ENCODE data around the gene ZNF75A. TPM values are rescaled to one million over a fixed set of nuclear protein-coding genes. Genes with fewer than 3 reads are reported as not detected.

Gene ZNF75A
- total RNA-seq (2021; ENCODE audit: unreplicated experiment) (24.5 TPM), Bru-seq, nascent RNA (percentile 87 among the genes with signal in this experiment), BruChase-seq, experiment 1, labeled RNA remaining after a 2-hour chase (percentile 90 among the genes with signal in this experiment), BruChase-seq, experiment 2, labeled RNA remaining after a 6-hour chase (percentile 77 among the genes with signal in this experiment)
- 13.2 TPM for polyA plus RNA-seq (2012; ENCODE audit: insufficient read length)
- long read RNA-seq, partial matches to known transcripts, result 2 of 30 reads
- long read RNA-seq, other reads (novel, unspliced or antisense), result 24 of 30 reads

DNA sequence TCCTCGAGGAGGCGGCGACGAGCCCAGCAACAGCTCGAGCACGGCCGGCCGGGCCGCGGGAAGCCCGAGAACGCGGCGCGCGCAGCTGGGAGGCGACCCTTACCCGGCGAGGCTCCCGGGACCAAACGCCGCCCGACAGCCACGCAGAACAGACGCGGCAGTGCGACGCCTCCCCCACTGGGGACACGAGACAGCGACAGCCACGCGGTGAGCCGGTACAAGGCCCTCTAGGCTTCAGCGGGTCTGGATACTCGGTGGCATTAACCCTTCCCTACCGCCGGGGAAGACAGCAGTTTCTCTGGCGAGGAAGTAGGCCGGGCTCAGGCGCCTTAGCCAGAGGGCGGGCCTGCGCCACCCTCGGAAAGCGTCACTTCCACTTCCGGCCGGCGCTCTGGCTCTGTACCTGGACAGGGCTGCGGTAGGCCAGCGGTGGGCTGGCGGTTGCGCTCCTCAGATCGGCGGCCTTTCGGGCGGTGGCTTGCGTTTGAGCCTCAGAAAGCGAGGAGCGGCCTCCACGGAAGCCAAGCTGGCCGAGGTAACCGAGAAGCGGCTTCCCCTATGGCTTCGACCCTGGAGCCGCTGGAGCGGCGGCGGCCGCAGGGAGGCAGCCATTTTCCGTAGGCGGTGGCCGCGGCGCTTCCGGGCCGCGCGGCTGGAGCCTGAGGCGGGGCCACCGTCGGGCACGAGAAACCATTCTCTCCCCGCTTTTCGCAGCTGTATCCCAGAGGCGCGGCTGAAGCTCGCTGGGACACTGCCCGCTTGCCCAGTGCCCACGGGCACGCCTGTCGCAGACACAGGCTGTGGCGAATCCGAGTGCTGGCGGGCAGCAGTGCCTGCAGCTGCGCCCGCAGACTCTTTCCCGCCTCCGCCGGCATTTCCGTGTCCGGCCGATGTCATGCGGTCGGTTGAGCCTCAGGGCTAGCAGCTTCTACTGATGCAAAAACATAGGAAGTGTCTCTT lies at the start of gene ZNF75A, which contains the start of gene TIGD7:
TSS of gene ZNF75A (plus strand) at position 389 of the 960 bp plus-strand sequence. CDS start 2,932 bp downstream, outside the sequence.
TSS of gene TIGD7 (minus strand) at position 322 of the 960 bp plus-strand sequence. CDS start 4,816 bp downstream, outside the sequence.
- Histone ChIP-seq H3K27me3 (ENCODE audit: control insufficient read depth, insufficient read depth, low read length) (no peaks in the 10 kb centered on the region), H3K36me3 (ENCODE audit: control insufficient read depth, insufficient read depth, low read length) (no peaks in the 10 kb centered on the region), H3K4me3 (ENCODE audit: low read depth in 2 of 2, low read length in 2 of 2) (peak within 1 kb of the TSS; percentile 63 to 72), H3K9me3 (ENCODE audit: control insufficient read depth, insufficient read depth, low read depth, low read length) (peaks cover 61% of the 10 kb centered on the region), H3K27ac (ENCODE audit: low read length) (peak within 1 kb of the TSS; percentile 89), H3K4me1 (ENCODE audit: control insufficient read depth, insufficient read depth, low read length) (no peaks in the 10 kb centered on the region; the same call in 1 of the 2 replicates)
- peak; percentile 100 for ATAC-seq
- in situ Hi-C loops (cut with HindIII; ENCODE audit: low pct_unique_long_range_greater_than_20kb, low sequenced_read_pairs), result no loop called here
- BruUV-seq (replicated peaks), result no TSS peak
- CTCF ChIA-PET, result no interaction called here
- peak; percentile 55; the same call in 1 of the 2 replicates for TF ChIP-seq TCF7L2 (IDR thresholded peaks at IDR 0.05; ENCODE audit: low read depth, low read length)
- peak; percentile 94 for TF ChIP-seq POLR2AphosphoS5 (IDR thresholded peaks at IDR 0.05; ENCODE audit: low read depth, low read length)
- TF ChIP-seq, protein P1, sequence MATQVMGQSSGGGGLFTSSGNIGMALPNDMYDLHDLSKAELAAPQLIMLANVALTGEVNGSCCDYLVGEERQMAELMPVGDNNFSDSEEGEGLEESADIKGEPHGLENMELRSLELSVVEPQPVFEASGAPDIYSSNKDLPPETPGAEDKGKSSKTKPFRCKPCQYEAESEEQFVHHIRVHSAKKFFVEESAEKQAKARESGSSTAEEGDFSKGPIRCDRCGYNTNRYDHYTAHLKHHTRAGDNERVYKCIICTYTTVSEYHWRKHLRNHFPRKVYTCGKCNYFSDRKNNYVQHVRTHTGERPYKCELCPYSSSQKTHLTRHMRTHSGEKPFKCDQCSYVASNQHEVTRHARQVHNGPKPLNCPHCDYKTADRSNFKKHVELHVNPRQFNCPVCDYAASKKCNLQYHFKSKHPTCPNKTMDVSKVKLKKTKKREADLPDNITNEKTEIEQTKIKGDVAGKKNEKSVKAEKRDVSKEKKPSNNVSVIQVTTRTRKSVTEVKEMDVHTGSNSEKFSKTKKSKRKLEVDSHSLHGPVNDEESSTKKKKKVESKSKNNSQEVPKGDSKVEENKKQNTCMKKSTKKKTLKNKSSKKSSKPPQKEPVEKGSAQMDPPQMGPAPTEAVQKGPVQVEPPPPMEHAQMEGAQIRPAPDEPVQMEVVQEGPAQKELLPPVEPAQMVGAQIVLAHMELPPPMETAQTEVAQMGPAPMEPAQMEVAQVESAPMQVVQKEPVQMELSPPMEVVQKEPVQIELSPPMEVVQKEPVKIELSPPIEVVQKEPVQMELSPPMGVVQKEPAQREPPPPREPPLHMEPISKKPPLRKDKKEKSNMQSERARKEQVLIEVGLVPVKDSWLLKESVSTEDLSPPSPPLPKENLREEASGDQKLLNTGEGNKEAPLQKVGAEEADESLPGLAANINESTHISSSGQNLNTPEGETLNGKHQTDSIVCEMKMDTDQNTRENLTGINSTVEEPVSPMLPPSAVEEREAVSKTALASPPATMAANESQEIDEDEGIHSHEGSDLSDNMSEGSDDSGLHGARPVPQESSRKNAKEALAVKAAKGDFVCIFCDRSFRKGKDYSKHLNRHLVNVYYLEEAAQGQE (IDR thresholded peaks at IDR 0.05; ENCODE audit: insufficient read depth in 1 of 2, low read depth in 2 of 2, low read length in 1 of 2), result no peak
- TF ChIP-seq, protein P2, sequence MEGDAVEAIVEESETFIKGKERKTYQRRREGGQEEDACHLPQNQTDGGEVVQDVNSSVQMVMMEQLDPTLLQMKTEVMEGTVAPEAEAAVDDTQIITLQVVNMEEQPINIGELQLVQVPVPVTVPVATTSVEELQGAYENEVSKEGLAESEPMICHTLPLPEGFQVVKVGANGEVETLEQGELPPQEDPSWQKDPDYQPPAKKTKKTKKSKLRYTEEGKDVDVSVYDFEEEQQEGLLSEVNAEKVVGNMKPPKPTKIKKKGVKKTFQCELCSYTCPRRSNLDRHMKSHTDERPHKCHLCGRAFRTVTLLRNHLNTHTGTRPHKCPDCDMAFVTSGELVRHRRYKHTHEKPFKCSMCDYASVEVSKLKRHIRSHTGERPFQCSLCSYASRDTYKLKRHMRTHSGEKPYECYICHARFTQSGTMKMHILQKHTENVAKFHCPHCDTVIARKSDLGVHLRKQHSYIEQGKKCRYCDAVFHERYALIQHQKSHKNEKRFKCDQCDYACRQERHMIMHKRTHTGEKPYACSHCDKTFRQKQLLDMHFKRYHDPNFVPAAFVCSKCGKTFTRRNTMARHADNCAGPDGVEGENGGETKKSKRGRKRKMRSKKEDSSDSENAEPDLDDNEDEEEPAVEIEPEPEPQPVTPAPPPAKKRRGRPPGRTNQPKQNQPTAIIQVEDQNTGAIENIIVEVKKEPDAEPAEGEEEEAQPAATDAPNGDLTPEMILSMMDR (IDR thresholded peaks at IDR 0.05), result no peak
- POLR2A ChIA-PET, result no interaction called here
- intact Hi-C loops (cut with micrococcal nuclease; ENCODE audit: unreplicated experiment), result no loop called here
- peak; percentile 46 for DNase-seq (ENCODE audit: low read depth, low spot score)

DNA sequence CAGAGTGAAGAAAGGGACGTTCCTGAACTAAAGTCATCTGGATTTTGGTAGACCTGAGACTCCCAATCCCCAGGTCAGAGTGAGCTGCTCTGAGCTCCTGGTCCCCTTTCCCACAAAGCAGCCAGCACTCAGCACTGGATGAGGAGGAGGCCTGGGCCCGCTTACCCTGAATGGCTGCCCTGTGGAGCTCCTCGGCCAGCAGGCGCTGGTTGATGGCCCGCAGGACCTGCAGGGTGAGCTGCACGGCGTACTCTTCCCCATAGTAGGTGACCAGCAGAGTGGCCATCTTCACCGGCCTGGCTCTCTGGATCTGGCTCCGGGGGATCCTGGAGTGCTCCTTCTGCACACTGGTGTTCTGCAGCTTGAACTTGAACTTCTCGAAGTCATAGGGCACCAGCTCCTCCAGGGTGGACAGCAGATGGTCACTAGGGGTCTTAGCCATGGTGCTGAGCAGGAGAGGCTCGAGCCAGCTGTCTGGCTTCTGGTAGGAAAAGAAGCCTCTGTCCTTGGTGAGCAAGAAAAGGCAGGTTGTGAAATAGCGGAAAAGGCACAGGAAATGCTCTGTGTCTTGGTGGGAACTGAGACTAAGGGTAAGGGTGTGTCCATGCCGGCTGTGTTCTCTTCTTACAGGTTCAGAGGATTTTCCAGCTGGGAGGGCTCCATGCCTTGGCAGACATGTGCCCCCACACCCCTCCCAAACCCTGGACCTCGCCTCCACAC lies 49.0 kb upstream of the ZNF75A start, which contains the start of gene MEFV:
TSS of gene MEFV (minus strand) at position 488 of the 720 bp plus-strand sequence. CDS start at position 442, 46 bp downstream.
- in situ Hi-C loops (cut with HindIII; ENCODE audit: low pct_unique_long_range_greater_than_20kb, low sequenced_read_pairs) (no loop called here), intact Hi-C loops (cut with micrococcal nuclease; ENCODE audit: unreplicated experiment) (no loop called here)
- H3K36me3 ChIP-seq (ENCODE audit: control insufficient read depth, insufficient read depth, low read length), result no peaks in the 10 kb centered on the region
- H3K9me3 ChIP-seq (ENCODE audit: control insufficient read depth, insufficient read depth, low read depth, low read length), result no peaks in the 10 kb centered on the region
- ATAC-seq (no peak), DNase-seq (ENCODE audit: low read depth, low spot score) (no peak)
- ChIA-PET POLR2A (no interaction called here), CTCF (no interaction called here)
- no peaks in the 10 kb centered on the region for H3K27me3 ChIP-seq (ENCODE audit: control insufficient read depth, insufficient read depth, low read length)
- H3K27ac ChIP-seq (ENCODE audit: low read length), result no peak within 1 kb of the TSS
- no TSS peak for BruUV-seq (replicated peaks)
- no peaks in the 10 kb centered on the region for H3K4me1 ChIP-seq (ENCODE audit: control insufficient read depth, insufficient read depth, low read length)
- H3K4me3 ChIP-seq (ENCODE audit: low read depth in 2 of 2, low read length in 2 of 2), result no peak within 1 kb of the TSS
- TF ChIP-seq SIN3A (IDR thresholded peaks at IDR 0.05; ENCODE audit: borderline replicate concordance, insufficient read depth, low read depth, low read length), result no peak
- TF ChIP-seq TCF7L2 (IDR thresholded peaks at IDR 0.05; ENCODE audit: low read depth, low read length), result no peak
- TF ChIP-seq, protein P2 (IDR thresholded peaks at IDR 0.05), result no peak
- TF ChIP-seq POLR2AphosphoS5 (IDR thresholded peaks at IDR 0.05; ENCODE audit: low read depth, low read length), result no peak
- TF ChIP-seq, protein P1 (IDR thresholded peaks at IDR 0.05; ENCODE audit: insufficient read depth in 1 of 2, low read depth in 2 of 2, low read length in 1 of 2), result no peak; a peak in 1 of 4 replicates

All from Panc1 (cell line).